ENCODE measurements around the gene NUMBL. TPM values are rescaled to one million over a fixed set of nuclear protein-coding genes. Genes with fewer than 3 reads are reported as not detected.

The NUMBL gene
- total and polyA plus RNA-seq, 4 donors, result 1.1 to 4.6 (median 2.7) TPM

DNA sequence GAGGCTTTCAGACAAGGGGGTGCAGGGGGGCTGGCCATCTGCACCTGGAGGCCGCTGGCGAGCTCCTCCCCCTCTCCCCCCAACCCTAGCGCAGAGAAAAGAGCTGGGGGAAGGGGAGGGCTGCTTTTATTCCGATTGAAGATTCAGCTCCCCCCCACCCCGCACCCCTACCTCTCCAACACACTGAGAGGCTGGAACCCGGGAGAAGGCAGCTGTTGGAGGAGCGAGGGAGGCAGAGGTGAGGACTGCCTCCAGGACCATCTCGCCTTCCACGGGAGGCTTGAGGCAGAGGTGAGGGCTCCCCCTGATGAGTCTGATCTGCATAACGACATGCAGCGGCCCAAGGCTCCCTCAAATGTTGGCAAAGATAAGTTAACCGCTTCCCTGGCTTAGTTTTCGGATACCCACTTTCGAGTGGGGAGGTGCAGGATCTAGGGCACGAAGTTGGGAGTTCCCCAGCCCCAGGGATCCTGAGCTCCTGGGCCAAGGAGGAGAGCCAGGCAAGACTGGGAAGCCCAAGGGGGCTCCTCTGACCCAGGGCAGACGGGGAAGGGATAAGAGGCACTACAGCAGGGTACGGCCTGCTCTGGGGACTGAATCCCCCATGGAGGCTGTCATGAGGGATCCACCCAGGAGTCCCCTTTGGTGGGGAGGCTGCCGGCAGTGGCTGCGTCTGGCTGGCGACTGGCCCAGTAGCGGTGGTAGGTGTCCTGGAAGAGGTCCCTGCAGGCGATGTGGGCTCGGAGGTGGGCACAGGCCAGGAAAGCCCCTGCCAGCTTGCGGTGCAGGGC lies 1.2 kb upstream of the NUMBL start:
- Histone ChIP-seq H3K36me3 (ENCODE audit: control insufficient read depth in 4 of 4, insufficient read depth in 3 of 4, low read depth in 1 of 4, low read length in 3 of 4) (peaks cover 2 to 19% (median 4%) of the 10 kb centered on the region in 4 donors), H3K9me3 (ENCODE audit: control insufficient read depth in 4 of 4, low read length in 3 of 4) (no peaks in the 10 kb centered on the region), H3K4me3 (ENCODE audit: low read depth in 1 of 3, low read length in 3 of 3) (no peak overlapping the region), H3K9ac (ENCODE audit: low read depth in 1 of 2, low read length in 2 of 2) (no peak overlapping the region), H3K4me1 (ENCODE audit: control insufficient read depth in 4 of 4, insufficient read depth in 4 of 4, low read length in 3 of 4) (peaks cover 0 to 15% (median 5%) of the 10 kb centered on the region in 4 donors), H3K27me3 (ENCODE audit: control insufficient read depth in 4 of 4, insufficient read depth in 4 of 4, low read length in 3 of 4) (no peaks in the 10 kb centered on the region), H3K27ac (ENCODE audit: low read depth in 1 of 2, low read length in 2 of 2) (peak overlapping the region in 1 of 2 donors; percentile 67)
- no peak for TF ChIP-seq HNF4A (conservative IDR thresholded peaks at IDR 0.05)
- no peak for TF ChIP-seq RAD21 (IDR thresholded peaks at IDR 0.05)
- TF ChIP-seq HNF4G (IDR thresholded peaks at IDR 0.05), result no peak
- no peak for TF ChIP-seq REST (IDR thresholded peaks at IDR 0.05)
- TF ChIP-seq NR2F2 (IDR thresholded peaks at IDR 0.05), result no peak
- no peak for DNase-seq (ENCODE audit: low spot score)
- WGBS, result 88% methylated on average over 24 of the region's 24 CpGs

DNA sequence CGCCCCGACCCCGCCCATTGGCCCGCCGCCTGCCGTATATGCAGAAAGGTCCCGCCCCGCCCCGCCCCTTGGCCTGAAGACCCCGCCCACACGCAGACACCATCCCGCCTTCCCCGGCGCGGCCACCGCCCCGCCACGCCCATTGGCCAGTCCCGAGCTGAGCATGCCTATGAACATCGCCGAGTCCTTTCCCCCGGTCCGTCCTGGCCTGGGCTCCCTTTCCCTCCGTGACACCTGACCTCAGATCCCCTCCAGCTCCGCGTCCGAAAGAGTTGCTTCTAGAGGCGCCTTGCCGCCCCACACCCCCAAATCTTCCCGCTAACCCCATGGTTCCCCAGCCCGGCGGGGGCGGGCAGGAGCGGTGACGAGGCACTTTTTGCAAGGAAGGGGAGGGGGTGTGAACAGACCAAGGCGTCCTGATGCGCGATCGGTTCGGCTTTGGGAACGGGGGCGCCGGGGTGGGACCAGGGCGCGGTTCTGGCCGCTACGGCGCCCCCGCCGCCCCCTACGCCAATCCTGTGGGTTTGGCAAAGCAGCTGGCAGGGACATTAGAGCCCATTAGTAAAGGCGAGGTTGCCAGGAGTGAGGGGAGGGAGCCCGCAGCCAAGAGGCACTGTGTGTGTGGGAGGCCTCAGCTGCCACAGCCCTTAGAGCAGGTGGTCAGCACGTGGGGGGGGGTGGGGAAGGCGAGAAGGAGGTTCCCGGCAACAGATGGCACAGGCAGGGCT lies 406 bp upstream of the NUMBL start:
- H3K36me3 ChIP-seq (ENCODE audit: control insufficient read depth in 4 of 4, insufficient read depth in 3 of 4, low read depth in 1 of 4, low read length in 3 of 4), result peaks cover 2 to 19% (median 4%) of the 10 kb centered on the region in 4 donors
- no peaks in the 10 kb centered on the region for H3K9me3 ChIP-seq (ENCODE audit: control insufficient read depth in 4 of 4, low read length in 3 of 4)
- H3K27ac ChIP-seq (ENCODE audit: low read depth in 1 of 2, low read length in 2 of 2), result peak overlapping the region in 1 of 2 donors; percentile 67
- no peak for TF ChIP-seq FOXA2 (IDR thresholded peaks at IDR 0.05)
- no peak for TF ChIP-seq YY1 (IDR thresholded peaks at IDR 0.05)
- peak; percentile 4 for TF ChIP-seq NR2F2 (IDR thresholded peaks at IDR 0.05)
- peak in 1 of 2 donors; percentile 15 for TF ChIP-seq EGR1 (IDR thresholded peaks at IDR 0.05; ENCODE audit: low read depth in 2 of 2)
- TF ChIP-seq, protein P1, sequence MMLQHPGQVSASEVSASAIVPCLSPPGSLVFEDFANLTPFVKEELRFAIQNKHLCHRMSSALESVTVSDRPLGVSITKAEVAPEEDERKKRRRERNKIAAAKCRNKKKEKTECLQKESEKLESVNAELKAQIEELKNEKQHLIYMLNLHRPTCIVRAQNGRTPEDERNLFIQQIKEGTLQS (IDR thresholded peaks at IDR 0.05), result no peak
- TF ChIP-seq SP1 (IDR thresholded peaks at IDR 0.05), result peak; percentile 64
- 14% methylated on average over 56 of the region's 56 CpGs for WGBS
- H3K4me3 ChIP-seq (ENCODE audit: low read depth in 1 of 3, low read length in 3 of 3), result peak overlapping the region; percentile 43 to 63 (median 50)
- H3K9ac ChIP-seq (ENCODE audit: low read depth in 1 of 2, low read length in 2 of 2), result no peak overlapping the region
- no peaks in the 10 kb centered on the region for H3K27me3 ChIP-seq (ENCODE audit: control insufficient read depth in 4 of 4, insufficient read depth in 4 of 4, low read length in 3 of 4)
- H3K4me1 ChIP-seq (ENCODE audit: control insufficient read depth in 4 of 4, insufficient read depth in 4 of 4, low read length in 3 of 4), result peaks cover 0 to 11% (median 5%) of the 10 kb centered on the region in 4 donors
- peak; percentile 97 for DNase-seq (ENCODE audit: low spot score)

- Histone ChIP-seq H3K4me1 (ENCODE audit: control insufficient read depth in 4 of 4, insufficient read depth in 4 of 4, low read length in 3 of 4) (peaks cover 0 to 10% (median 5%) of the 10 kb centered on the region in 4 donors), H3K36me3 (ENCODE audit: control insufficient read depth in 4 of 4, insufficient read depth in 3 of 4, low read depth in 1 of 4, low read length in 3 of 4) (peaks cover 0 to 22% (median 3%) of the 10 kb centered on the region in 4 donors), H3K9ac (ENCODE audit: low read depth in 1 of 2, low read length in 2 of 2) (no peak overlapping the region), H3K4me3 (ENCODE audit: low read depth in 1 of 3, low read length in 3 of 3) (peak overlapping the region in 1 of 3 donors; percentile 63), H3K27me3 (ENCODE audit: control insufficient read depth in 4 of 4, insufficient read depth in 4 of 4, low read length in 3 of 4) (no peaks in the 10 kb centered on the region), H3K9me3 (ENCODE audit: control insufficient read depth in 4 of 4, low read length in 3 of 4) (no peaks in the 10 kb centered on the region), H3K27ac (ENCODE audit: low read depth in 1 of 2, low read length in 2 of 2) (no peak overlapping the region)
- DNase-seq (ENCODE audit: low spot score), result no peak
- 82% methylated on average over 18 of the region's 18 CpGs for WGBS
- TF ChIP-seq CTCF (IDR thresholded peaks at IDR 0.05; ENCODE audit: low read depth, low read length, missing input control) (no peak), FOXA1 (IDR thresholded peaks at IDR 0.05) (no peak), RAD21 (IDR thresholded peaks at IDR 0.05) (no peak), GABPA (IDR thresholded peaks at IDR 0.05 in 1 of 2, conservative IDR thresholded peaks at IDR 0.05 in 1 of 2) (no peak)
- TF ChIP-seq, protein P2, sequence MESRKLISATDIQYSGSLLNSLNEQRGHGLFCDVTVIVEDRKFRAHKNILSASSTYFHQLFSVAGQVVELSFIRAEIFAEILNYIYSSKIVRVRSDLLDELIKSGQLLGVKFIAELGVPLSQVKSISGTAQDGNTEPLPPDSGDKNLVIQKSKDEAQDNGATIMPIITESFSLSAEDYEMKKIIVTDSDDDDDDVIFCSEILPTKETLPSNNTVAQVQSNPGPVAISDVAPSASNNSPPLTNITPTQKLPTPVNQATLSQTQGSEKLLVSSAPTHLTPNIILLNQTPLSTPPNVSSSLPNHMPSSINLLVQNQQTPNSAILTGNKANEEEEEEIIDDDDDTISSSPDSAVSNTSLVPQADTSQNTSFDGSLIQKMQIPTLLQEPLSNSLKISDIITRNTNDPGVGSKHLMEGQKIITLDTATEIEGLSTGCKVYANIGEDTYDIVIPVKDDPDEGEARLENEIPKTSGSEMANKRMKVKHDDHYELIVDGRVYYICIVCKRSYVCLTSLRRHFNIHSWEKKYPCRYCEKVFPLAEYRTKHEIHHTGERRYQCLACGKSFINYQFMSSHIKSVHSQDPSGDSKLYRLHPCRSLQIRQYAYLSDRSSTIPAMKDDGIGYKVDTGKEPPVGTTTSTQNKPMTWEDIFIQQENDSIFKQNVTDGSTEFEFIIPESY (IDR thresholded peaks at IDR 0.05), result no peak
Observed at GRCh38 chr19:40689339-40690049, 957 bp downstream of the NUMBL start.

Data from liver (tissue), 9 donors.